Measurements from ENCODE around the gene PLA2G4D.

DNA sequence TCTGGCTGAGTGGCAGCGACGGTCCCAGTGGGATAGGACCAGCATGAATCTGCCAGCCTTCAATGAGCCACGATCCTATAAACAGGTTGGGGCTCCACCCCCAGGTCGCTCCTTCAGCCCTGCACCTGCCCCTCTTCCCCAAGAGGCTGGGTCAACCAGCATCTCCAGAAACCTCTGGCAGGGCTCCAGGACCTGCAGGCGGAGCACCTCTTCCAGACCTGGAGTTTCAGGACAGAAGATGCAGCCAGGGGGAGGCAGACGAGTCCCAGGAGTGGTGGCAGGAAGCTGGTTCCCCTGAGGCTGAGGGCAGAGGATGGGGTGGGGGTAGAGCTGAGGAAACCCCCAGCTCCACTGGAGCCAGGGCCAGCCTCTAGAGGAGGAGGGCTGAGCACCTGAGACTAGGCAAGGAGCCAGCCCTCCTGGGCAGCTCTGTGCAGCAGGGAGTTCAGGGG is at the start of gene PLA2G4D:
- TF ChIP-seq, protein P1, sequence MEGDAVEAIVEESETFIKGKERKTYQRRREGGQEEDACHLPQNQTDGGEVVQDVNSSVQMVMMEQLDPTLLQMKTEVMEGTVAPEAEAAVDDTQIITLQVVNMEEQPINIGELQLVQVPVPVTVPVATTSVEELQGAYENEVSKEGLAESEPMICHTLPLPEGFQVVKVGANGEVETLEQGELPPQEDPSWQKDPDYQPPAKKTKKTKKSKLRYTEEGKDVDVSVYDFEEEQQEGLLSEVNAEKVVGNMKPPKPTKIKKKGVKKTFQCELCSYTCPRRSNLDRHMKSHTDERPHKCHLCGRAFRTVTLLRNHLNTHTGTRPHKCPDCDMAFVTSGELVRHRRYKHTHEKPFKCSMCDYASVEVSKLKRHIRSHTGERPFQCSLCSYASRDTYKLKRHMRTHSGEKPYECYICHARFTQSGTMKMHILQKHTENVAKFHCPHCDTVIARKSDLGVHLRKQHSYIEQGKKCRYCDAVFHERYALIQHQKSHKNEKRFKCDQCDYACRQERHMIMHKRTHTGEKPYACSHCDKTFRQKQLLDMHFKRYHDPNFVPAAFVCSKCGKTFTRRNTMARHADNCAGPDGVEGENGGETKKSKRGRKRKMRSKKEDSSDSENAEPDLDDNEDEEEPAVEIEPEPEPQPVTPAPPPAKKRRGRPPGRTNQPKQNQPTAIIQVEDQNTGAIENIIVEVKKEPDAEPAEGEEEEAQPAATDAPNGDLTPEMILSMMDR (IDR thresholded peaks at IDR 0.05; ENCODE audit: low read depth, low read length): no peak
- TF ChIP-seq POLR2A (IDR thresholded peaks at IDR 0.05; ENCODE audit: extremely low read depth, insufficient read length) (no peak), MYC (IDR thresholded peaks at IDR 0.05; ENCODE audit: low read depth, low read length) (no peak)
- TF ChIP-seq, protein P2, sequence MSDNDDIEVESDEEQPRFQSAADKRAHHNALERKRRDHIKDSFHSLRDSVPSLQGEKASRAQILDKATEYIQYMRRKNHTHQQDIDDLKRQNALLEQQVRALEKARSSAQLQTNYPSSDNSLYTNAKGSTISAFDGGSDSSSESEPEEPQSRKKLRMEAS (IDR thresholded peaks at IDR 0.05; ENCODE audit: low read depth, low read length): no peak
